Measurements from ENCODE around the gene RAVER2.
"Not testable (repeated sequence)": the region's sequence is repeated elsewhere in the genome, so short reads cannot be mapped to it uniquely, and the experiment has no call there.

RAVER2 gene

DNA sequence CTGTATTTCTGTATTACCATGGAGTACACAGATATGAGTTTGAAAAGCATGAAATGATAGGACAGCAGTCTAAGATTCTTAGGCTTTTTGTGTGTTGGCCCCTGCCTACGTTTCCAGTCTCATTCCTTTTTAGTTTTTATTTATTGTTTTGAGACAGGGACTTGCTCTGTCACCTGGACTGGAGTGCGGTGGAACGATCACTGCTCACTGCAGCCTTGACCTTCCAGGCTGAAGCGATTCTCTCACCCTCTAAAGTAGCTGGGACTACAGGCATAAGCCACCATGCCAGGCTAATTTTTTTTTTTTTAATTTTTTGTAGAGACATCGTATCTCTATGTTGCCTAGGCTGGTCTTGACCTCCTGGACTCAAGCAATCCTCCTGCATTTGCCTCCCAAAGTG, 3.8 kb downstream of the RAVER2 start:
- no peak for DNase-seq (ENCODE audit: low read depth in 3 of 3)

DNA sequence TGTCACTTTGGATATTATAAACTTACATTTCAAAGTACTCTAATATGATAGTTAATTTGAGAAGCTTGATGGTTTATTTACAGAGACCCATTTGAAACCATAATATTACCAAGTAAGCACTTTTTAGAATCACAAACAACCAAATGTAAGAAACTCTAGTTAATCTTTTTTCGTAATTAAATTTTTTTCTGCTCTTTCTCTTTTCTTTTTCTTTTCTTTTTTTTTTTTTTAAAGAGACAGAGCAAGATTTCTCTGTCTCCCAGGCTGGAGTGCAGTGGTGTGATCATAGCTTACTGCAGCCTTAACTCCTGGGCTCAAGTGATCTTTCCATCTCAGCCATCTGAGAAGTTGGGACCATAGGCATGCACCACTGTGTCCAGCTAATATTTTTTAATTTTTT, 5.2 kb downstream of the RAVER2 start:
- no peak for DNase-seq (ENCODE audit: low read depth in 3 of 3)

DNA sequence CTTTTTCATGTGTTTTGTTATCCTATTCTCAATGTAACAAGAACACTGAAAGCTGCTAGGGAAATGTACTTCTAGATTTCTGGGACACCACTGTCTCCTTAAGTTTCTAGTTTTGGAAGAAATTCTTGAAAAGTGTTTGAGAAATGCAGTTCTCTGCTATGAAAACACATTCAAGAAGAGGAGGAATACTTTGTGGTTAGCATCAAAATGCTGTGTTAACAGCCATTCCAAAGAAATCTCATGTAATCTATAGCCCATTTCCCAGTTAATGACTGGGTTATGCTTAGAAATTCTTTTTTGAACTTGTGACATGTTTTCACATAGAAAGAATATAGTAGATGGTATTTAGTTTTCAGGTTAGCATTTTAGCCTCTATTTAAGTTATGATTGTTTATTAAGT, 6.0 kb downstream of the RAVER2 start:
- DNase-seq (ENCODE audit: low read depth in 3 of 3) = no peak

DNA sequence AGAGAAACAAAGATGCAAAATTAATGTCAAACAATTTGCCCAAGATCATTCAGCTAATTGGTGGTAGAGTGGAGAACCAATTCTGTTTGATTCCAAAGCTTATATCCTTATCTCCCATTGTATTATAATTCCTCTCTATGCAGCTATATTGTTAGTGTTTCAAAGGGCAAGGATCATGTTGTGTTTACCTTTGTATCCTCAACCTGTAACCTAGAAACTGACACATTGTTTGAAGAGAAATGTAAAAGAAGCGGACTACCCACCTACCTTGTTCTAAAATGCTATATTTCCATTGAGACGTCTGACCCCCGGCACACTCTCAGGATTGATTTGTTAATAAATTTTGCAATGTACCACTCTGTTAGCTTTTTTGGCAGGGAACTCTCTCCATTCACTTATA, 9.3 kb downstream of the RAVER2 start:
- no peak for DNase-seq (ENCODE audit: low read depth in 3 of 3)

DNA sequence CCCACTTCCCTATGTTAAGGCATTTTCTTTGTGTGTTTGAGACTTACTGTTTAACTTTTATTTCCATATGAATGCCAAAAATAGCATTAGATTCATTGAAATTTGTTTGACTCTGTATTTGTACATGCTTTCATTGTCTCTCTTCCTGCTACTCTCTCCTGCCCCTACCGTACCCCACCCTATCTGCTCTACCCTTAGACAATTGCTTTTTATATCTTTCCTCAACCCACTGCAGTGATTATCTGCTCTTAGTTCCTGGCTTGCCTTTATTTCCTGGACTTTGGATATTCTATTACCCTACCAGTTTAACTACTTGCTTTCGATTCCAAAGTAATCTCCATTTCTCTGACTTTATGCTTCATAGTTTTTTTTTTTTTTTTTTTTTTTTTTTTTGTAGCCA, 10.5 kb downstream of the RAVER2 start:
- DNase-seq (ENCODE audit: low read depth in 3 of 3) = no peak

DNA sequence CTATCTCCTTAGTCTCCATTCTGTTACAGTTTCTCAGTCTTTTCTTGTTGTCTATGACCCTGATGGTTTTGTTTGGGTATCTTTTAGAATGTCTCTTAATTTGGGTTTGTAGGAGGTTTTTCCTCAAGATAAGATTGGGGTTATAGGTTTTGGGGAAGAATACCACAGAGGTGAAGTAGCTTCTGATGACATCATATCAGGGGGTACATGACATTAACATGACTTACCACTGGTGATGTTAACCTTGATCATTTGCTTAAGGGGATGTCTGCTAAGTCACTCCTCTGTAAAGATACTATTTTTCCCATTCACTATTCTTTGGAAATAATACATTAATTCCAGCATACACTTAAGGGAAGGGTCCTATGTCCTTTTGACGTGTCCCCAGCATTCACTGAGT, 11.9 kb downstream of the RAVER2 start:
- DNase-seq (ENCODE audit: low read depth in 3 of 3) = no peak

DNA sequence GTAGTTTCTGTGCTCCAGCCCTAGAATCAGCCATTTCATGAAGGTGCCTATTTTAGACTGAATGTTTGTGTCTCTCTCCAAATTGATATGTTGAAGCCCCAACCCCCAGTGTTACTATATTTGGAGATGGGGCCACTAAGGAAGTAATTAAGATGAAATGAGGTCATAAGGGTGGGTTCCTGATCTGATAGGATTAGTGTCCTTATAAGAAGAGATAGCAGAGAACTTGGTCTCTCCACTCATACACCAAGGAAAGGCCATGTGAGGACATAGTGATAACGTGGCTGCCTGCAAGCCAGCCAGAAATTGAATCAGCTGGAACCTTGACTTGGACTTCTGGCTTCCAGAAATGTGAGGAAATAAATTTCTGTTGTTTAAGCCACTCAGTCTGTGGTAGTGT, 12.3 kb downstream of the RAVER2 start:
- DNase-seq (ENCODE audit: low read depth in 3 of 3) = no peak

DNA sequence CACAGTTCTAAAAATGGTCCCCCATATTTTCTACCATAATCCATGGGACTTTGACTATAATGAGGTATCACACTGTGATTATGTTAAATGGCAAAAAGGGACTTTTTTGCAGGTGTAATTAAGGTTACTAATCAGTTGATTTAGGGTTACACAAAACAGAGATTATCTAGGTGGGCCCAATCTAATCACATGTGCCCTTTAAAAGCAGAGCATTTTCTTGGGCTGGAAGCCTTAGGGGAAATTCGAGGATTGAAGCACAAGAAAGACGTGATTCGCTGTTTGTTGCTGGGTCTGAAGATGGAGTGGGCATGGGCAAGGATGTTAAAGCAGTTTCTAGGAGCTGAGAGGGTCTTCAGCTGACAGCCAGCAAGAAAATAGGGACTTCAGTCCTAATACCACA, 13.4 kb downstream of the RAVER2 start:
- DNase-seq (ENCODE audit: low read depth in 3 of 3) = no peak

DNA sequence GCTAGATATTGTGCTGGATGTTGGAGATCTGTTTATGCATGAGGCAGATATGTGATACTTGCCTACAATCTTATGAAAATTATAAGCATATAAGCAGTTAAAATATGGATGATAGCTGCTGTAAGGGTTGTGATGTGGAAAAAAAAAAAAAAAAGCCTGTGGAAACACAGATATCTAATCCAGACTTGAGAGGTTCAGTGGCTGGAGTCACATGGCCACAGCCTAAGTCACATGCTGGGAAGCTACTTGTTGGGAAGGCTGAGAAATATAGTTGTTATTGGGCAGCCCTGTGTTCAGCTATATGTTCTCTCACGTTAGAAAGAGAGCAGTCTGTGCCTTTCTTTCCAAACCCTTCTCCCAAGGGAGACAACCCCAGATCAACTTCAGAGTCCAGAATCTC, 15.1 kb downstream of the RAVER2 start:
- DNase-seq (ENCODE audit: low read depth in 3 of 3) = no peak

DNA sequence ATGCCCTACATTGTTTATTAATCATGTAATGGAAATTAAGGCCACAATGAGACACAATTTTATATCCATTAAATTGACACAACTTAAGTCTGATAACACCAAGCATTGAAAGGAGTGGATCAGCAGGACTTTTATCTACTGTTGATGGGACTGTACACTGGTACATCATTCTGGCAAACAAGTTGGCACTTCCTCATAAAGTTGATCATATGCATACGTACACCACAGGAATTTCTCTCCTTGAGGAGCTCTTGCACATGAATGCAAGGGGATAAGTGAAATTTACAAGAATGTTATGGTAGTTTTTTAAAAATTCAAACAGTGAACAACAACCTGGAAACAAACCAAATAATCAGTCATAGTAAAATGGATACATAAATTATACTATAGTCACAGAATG, 20.1 kb downstream of the RAVER2 start:
- no peak for DNase-seq (ENCODE audit: low read depth in 3 of 3)

DNA sequence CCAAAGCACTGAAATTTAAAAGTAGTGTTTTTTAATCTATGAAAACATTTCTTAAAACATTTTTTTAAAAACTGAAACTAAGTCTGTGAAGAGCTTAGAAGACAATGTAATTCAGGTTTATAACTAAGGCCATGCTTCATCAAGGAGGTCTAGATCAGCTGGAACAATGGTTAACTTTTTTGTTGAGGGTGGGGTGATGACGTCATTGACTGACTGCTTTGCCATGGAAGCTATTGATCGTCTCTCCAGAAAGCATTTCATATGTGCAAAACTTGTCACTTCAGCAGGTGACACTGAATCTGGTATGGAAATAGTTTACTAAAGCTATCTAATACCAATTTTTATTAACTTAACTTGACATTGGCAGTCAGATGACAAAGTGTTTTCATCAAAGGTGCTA, 21.0 kb downstream of the RAVER2 start:
- no peak for DNase-seq (ENCODE audit: low read depth in 3 of 3)

DNA sequence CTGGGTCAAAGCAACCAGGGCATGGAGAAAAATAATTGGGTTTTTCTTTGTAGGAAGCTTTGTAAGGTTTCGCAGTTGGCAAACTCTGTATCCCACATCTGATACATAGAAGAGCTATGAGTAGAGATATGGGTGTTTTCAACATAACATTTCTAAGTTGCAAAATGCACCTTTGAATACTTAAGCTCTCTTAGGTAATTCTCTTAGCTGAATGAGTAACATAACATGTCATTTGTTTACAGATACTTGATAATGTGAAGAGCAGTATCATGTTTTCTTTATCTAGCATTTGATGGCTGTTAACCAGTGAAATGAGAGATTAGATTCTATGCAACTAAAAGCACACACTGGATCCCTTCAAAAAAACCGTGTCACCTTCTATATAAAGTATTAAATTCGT, 21.6 kb downstream of the RAVER2 start:
- no peak for DNase-seq (ENCODE audit: low read depth in 3 of 3)

DNA sequence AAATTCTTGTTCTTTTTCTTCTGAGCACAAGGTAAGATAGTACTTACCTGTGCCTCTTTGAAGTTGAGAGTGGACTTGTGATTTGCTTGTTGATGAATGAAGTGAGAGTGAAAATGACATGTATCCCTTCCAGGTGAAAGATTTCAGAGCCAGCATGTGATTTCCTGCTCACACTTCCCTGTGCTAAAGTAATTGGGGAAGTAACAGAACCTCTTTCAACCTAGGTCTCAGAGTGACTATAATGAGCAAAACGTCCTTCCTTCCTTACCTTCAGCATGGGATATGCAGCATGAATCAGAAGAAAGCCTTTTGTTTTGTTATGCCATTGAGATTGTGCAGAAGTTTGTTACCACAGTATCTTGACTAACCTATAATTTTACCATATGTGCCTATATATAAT, 24.6 kb downstream of the RAVER2 start:
- DNase-seq (ENCODE audit: low read depth in 3 of 3) = no peak

DNA sequence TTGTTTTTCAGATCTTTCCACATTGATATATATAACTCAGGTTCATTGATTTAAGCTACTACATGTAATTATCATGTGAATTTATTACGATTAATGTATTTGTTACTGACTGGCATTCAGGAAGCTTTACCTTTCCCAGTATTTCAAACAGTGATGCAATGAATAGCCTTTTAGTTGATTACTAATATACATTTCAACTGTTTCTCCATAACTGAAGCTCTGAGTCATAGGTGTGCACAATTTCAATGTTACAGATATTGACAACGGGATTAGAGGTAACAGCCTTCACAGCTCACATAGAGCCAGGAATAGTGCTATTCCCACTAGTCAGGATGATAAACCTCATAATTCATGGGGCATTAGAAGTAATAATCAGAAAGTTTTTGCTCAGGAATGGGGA, 25.1 kb downstream of the RAVER2 start:
- DNase-seq (ENCODE audit: low read depth in 3 of 3) = no peak

DNA sequence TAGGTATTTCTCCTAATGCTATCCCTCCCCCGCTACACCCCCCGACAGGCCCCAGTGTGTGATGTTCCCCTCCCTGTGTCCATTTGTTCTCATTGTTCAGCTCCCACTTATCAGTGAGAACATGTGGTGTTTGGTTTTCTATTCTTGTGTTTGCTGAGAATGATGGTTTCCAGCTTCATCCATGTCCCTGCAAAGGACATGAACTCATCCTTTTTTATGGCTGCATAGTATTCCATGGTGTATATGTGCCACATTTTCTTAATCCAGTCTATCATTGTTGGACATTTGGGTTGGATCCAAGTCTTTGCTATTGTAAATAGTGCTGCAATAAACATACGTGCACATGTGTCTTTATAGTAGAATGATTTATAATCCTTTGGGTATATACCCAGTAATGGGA, 28.4 kb downstream of the RAVER2 start:
- DNase-seq (ENCODE audit: low read depth in 3 of 3) = not testable (repeated sequence)

DNA sequence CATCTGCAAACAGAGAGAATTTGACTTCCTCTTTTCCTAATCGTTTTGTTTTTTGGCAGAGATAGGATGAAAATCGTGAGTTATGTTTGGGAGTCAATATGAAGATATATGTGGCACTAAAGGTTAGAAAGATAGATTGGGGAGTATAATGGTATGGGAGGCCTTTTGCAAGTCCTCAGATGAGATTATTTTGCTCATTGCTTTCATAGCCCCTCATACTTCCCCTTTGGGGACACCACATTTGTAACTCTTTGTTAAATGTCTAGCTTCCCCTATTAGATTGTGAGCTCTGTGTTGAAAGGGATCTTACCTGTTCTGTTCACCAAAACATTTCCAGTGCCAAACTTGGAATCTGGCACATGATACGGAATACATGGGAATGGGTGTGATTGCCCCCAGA, 30.2 kb downstream of the RAVER2 start:
- DNase-seq (ENCODE audit: low read depth in 3 of 3) = no peak

DNA sequence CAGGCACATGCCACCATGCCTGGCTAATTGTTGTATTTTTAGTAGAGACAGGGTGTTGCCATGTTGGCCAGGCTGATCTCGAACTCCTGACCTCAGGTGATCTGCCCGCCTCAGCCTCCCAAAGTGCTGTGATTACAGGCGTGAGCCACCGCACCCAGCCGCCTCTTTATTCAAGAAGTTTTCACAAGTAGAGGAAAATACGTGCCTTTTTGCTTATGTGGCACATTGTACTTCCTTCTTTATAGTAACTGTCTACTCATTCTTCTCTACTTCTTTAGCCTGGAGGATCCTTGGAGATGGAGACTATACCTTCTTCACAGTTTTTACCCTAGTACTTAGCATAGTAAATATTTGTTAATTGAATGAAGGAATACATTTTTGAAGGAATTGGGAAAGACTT, 37.2 kb downstream of the RAVER2 start:
- DNase-seq (ENCODE audit: low read depth in 3 of 3) = not testable (repeated sequence)

DNA sequence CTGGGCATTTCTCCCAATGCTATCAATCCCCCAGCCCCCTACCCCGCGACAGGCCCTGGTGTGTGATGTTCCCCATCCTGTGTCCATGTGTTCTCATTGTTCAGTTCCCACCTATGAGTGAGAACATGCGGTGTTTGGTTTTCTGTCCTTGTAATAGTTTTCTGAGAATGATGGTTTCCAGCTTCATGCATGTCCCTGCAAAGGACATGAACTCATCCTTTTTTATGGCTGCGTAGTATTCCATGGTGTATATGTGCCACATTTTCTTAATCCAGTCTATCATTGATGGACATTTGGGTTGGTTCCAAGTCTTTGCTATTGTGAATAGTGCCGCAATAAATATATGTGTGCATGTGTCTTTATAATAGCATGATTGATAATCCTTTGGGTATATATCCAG, 38.0 kb downstream of the RAVER2 start:
- DNase-seq (ENCODE audit: low read depth in 3 of 3) = not testable (repeated sequence)

DNA sequence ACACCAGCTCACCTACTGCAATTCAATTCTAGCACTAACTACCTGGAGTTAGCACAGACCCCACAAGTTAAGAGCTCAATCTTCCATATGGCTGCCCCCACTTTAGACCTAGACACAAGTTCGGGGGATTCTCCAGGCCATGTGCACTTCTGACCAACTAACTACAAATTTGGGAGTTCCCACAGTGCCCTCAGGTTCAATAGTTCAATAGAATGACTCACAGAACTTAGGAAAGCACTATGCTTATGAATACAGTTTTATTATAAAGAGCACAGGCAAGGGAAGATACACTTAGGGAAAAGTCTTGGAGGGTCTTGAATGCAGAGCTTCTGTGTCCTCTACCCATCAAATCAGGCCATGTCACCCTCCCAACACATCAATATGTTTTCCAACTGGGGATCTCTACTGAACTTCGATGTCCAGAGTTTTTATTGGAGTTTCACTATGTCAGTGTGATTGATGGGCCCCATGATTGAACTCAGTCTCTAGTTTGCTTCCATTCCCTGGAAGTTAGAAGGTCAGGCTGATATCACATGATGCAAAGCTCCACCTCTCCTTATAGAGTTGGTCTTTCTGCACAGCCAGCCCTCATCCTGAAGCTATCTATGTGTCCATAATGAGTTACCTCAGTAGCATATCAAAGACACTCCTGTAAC, 46.1 kb downstream of the RAVER2 start:
- no peak for DNase-seq (ENCODE audit: low read depth in 3 of 3)

DNA sequence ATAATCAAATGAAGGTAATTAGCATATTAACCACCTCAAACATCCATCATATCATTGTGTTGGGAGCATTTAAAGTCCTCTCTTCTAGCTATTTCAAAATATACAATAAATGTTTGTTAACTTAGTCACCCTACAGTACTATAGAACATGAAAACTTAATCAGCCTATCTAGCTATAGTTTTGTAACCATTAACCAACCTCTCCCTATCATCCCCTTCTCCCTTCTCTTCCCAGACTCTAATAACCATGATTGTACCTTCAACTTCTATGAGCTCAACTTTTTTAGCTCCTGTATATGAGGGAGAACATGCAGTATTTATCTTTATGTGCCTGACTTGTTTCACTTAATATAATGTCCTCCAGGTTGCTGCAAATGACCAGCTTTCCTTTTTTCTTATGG, 54.0 kb downstream of the RAVER2 start:
- DNase-seq (ENCODE audit: low read depth in 3 of 3) = no peak

DNA sequence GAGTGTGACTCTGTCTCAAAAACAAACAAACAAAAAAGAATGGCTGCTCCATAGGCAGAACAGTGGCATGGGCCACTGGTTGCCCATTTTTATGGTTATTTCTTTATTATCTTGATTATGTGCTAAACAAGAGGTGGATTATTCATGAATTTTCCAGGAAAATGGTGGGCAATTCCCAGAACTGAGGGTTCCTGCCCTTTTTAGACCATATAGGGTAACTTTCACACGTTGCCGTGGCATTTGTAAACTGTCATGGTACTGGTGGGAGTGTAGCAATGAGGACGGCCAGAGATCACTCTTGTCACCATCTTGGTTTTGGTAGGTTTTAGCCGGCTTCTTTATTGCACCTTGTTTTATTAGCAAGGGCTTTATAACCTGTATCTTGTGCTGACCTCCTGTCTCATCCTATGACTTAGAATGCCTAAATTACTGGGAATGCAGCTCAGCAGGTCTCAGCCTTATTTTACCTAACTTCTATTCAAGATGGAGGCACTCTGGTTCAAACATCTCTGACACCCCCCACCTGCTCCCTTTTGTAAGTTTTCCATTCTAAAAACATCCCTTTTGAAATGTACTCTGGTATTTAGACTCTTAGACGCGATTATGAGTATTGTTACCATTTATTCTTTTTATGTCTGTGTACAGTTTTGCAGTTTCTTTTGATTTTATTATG, 57.1 kb downstream of the RAVER2 start:
- DNase-seq (ENCODE audit: low read depth in 3 of 3) = no peak

DNA sequence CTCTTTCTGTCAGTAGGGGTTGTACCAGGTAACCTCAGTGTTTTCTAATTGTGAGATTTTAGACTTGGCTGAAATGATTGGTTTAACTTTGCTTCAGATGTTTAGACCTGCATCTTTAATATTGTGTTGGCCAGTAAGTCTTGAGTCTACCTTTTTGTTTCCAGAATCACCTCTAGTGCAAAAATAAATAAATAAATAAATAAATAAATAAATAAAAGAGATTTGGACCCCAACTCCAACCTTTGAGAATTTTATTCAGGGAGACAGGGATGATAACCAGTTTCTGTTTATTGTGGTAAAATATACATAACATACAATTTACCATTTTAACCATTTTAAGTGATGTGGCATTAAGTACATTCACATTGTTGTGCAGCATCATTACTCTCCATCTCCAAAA, 64.4 kb downstream of the RAVER2 start:
- no peak for DNase-seq (ENCODE audit: low read depth in 3 of 3)

DNA sequence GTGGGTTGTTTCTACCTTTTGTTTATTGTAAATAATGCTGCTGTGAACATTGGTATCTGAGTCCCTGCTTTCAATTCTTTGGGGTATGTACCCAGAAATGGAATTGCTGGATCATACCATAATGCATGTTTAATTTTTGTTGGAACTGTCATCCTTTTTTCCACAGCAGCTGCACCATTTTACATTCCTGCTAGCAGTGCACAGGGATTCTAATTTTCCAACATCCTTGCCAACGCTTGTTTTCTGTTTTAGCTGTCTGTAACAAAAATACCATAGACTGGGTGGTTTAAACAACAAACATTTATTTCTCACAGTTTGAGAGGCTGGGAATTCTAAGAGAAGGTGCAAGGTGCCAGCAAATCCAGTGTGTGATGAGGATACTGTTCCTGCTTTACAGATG, 65.1 kb downstream of the RAVER2 start:
- no peak for DNase-seq (ENCODE audit: low read depth in 3 of 3)

DNA sequence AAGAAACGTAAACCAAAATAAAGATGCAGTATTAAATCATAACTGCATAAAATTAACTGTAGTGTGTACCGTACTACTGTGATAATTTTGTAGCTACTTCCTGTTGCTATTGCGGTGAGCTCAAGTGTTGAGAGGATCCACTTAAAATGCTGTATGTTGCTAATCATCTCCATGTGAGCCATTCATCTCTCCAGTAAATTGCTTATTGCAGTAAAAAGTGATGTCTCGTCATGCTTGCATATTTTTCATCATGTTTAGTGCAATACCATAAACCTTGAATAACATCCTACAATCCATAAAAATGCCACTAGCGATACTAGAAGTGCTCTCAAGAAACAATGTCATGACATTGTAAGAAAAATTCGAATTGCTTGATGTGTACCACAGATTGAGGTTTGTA, 66.3 kb downstream of the RAVER2 start:
- DNase-seq (ENCODE audit: low read depth in 3 of 3) = no peak

All from stimulated activated CD4-positive, alpha-beta T cell treated with anti-CD3 and anti-CD28 coated beads, TNF-alpha, amount 100 ng/mL, for 24 hours (primary cell).